NCI-H2171 (cell line): ENCODE measurements around the gene RGS6.

Experiments
- DNase-seq: peaks from one replicate; lab custom pipeline; 2025; lab: John Stamatoyannopoulos, UW

The RGS6 gene

DNA sequence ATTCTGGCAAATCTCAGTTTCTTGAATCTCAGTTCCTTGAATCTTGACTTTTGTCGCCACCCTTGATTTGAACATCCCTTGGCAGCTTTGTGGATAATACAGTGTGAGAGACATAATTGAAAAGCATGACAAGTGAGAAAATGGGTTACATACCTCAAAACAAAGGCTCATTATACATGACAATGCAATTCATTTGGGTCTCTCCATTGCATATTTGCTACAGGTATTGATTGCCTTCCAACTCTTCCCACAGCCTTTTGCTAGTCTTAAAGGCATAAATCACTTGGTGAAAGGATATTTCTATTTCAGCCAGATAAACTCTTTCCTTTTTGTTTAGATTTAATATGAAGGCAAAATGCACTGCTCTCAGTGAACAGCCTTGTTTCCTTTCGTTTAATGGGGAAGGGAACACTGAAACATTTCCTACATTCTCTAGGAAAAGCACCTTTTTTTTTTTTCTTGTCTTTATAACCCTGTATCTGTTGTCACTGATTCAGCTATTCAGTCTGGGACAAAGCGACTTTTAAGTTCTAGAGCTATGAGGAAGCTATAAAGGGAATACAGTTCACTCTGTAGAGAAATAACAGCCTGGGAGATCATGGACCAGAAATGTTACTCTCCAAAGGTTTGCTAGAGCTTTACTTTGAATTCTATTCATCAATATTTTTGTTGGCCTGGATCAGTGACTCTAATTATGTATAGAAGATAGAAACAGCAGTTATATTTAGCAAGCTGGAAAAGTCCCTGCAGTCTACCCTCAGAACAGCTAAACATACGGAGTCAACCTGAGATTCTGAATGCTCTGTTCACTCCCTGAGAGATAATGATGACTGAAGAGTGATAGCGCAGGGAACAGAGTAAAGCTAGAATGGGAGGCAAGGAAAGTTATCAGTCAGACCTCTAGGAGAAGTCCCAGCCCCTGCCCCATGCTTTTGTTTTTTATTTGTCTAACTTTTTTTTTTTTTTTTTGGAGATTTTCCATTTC lies 311.4 kb downstream of the RGS6 start:
- no peak for DNase-seq

- no peak for DNase-seq
Measured at GRCh38 chr14:72247896-72248465, 315.8 kb downstream of the RGS6 start.

GRCh38 chr14:72253503-72253902 lies 321.3 kb downstream of the RGS6 start:
- no peak for DNase-seq

GRCh38 chr14:72254202-72254936 lies 322.1 kb downstream of the RGS6 start:
- no peak for DNase-seq

GRCh38 chr14:72254937-72255472 lies 322.8 kb downstream of the RGS6 start:
- DNase-seq: no peak

DNA sequence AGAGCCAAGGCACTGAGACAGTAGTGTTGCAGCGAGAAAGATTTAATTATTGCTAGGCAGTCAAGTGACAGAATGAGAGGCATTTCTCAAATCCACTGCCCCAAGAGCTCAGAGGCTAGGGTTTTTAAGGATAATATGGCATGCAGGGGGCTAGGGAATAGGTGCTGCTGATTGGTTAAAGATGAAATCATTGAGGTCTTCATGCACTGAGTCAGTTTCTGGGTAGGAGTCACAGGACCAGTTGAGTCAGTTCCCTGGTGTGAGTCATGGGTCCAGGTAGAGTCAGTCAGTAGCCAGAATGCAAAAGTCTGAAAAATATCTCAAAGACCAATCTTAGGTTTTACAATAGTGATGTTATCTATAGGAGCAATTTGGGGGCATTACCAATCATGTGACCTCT lies 323.8 kb downstream of the RGS6 start:
- no peak for DNase-seq

DNA sequence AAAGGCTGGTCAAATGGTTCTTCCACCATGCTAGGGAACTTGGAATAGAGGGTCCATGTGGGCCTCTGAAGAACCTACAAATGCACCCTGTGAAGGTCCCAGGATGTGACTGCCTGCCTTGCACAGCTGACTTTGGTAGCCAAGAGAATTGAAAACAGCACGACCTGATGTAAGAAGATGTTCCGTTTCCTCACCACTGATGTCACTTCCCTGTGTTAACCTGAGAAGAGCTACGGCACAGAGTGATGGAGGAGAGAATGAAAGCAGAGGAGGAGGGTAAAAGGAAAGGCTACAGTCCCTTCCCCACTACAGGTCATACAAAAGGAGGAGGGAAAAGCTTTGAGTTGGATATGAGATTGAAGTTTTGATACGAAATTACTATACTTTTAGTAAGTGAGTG lies 328.8 kb downstream of the RGS6 start:
- DNase-seq: no peak

- no peak for DNase-seq
Measured at GRCh38 chr14:72262771-72263170, 330.5 kb downstream of the RGS6 start.

DNA sequence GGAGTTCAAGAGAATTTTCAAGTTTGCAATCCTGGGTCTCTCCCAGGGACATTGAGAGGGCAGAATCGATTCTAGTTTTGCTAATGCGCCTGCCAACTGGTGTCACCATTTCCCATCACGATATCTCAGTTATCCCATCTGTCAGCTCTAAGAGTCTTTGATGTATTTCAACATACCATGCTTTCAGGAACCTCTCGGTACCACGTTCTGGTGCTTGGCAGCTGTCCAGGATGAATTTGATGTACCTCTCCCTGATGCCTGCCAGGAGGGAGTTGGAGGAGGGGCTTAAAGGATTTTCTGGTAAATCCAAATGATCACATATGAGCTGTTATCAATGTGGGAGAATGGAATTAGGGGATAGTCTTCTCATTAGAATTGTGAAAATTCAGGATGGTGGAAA lies 332.5 kb downstream of the RGS6 start:
- no peak for DNase-seq

- no peak for DNase-seq
Measured at GRCh38 chr14:72270147-72270727, 338.0 kb downstream of the RGS6 start.

DNA sequence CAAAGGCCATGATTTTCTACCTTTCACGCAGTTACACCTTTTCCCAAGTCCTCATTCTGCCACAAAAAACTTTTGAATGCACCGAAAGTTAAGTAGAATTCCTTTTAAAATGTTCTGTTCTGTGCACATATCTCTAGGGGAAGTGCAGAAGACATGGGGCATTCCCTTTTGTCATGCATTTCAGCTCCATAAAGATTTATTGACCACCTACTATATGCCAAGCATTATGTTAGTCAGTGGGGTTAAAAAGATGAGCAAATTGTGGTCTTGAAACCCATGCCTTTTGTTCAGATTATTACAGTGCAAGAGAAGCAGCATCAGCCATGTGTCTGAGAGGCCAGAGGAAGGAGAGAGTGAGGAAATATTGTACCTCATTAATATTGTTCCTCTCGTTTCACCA lies 338.5 kb downstream of the RGS6 start:
- DNase-seq: no peak

- DNase-seq: no peak
Measured at GRCh38 chr14:72275242-72275641, 343.0 kb downstream of the RGS6 start.

GRCh38 chr14:72278316-72278715 lies 346.1 kb downstream of the RGS6 start:
- DNase-seq: no peak

DNA sequence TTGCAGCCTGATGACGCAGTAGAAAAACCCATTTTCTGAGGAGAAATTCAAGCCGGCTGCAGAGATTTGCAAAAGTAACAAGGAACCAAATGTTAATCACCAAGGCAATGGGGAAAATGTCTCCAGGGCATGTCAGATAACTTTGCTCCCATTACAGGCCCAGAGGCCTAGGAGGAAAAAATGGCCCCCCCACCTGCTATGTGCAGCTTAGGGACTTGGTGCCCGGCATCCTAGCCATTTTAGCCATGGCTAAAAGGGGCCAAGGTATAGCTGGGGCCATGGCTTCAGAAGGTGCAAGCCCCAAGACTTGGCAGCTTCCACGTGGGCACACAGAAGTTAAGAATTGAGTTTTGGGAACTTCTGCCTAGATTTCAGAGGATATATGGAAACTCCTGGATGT lies 351.9 kb downstream of the RGS6 start:
- DNase-seq: no peak

GRCh38 chr14:72290241-72290640 lies 358.0 kb downstream of the RGS6 start:
- DNase-seq: no peak

- no peak for DNase-seq
Measured at GRCh38 chr14:72291908-72292688, 359.9 kb downstream of the RGS6 start.

GRCh38 chr14:72292689-72293024 lies 360.4 kb downstream of the RGS6 start:
- no peak for DNase-seq

- DNase-seq: no peak
Measured at GRCh38 chr14:72301352-72301751, 369.1 kb downstream of the RGS6 start.

DNA sequence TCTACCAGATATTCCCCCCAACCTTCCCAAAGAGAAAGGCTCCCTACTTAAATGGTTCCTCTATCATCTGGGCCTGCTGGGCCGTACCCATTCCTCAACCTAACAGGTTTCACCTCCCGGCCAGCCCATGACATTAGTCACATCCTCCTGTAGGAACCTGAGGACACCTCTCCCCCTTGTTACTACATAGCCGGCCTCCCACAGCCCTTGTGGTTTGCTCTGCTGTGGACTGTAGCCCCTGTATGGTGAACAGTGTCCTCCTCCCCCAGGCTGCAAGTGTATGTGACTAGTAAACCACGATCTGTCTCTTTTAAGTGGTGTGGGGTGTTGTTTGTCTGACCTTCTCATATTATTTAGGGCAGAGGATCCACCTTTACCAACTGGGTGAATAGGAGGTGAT lies 371.7 kb downstream of the RGS6 start:
- DNase-seq: no peak

DNA sequence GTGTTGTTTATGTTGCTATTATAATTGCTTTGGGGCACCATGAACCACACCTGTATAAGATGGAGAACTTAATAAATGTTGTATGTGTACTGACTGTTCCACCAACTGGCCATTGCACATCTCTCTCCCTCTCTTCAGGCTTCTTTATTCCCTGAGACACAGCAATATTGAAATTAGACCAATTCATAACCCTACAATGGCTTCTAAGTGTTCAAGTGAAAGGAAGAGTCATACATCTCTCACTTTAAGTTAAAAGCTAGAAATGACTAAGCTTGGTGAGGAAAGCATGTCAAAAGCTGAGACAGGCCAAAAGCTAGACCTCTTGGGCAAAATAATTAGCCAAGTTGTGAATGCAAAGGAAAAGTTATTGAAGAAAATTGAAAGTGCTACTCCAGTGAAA lies 373.3 kb downstream of the RGS6 start:
- no peak for DNase-seq

DNA sequence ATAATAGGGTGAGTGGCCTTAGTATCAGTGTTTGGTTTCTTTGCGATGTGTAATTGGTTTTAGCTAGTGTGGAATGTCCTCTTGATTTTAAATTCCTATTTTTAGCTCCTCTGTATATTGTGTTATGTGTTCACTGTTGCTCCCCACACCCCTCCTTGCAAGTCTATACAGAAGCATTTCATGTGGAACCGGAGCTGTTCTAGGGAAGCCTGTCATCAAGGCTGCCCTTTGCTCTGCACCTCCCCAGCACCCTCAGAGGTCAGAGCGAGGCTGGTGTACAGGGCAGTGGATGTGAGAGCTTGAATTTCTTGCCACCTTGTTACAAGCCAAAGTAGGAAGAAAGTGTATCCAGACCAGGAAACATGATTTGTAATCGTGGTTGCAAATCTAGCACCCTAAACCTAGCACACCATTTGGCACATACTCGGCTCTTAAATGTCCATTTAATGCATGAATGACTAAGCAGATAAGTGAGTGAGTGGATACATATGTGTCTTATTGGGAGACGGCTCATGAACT lies 376.8 kb downstream of the RGS6 start:
- DNase-seq: no peak
